Activated CD8-positive, alpha-beta T cell treated with anti-CD3 and anti-CD28 coated beads, Interleukin-2, amount 10 ng/mL, durations not matched to agents 7 days and 5 days (primary cell): ENCODE data around the gene F13B. TPM values are rescaled to one million over a fixed set of nuclear protein-coding genes. Genes with fewer than 3 reads are reported as not detected.
"Not testable (repeated sequence)": the region's sequence is repeated elsewhere in the genome, so short reads cannot be mapped to it uniquely, and the experiment has no call there.

Experiments used
- ATAC-seq: fragments of 150-1000 bp; cut with Tn5 transposase; one replicate; pipeline ENCODE4 v1.10.0; 2021; ENCODE audit warnings: moderate library complexity
- CTCF ChIA-PET: fragments of 350-600 bp; sonication (Branson Sonifier 250); formaldehyde crosslinking; loops from one replicate; lab custom pipeline; 2021; ENCODE audit warnings: antibody characterized with exemption; lab: Charles Lee
- POLR2A ChIA-PET: fragments of 350-600 bp; sonication (Branson Sonifier 250); formaldehyde crosslinking; loops from one replicate; lab custom pipeline; 2021; ENCODE audit warnings: antibody characterized with exemption; lab: Charles Lee
- DNase-seq: peaks from one replicate; pipeline ENCODE4 v3.0.0-alpha.2; 2020
- H3K27ac Mint-ChIP-seq: one replicate; pipeline ENCODE4 v1.8.0; 2021; ENCODE audit warnings: mild to moderate bottlenecking, mixed read lengths
- H3K27me3 Mint-ChIP-seq: one replicate; pipeline ENCODE4 v1.8.0; 2021; ENCODE audit warnings: low read depth, mixed read lengths
- H3K36me3 Mint-ChIP-seq: one replicate; pipeline ENCODE4 v1.8.0; 2021; ENCODE audit warnings: low read depth, mixed read lengths
- H3K4me1 Mint-ChIP-seq: one replicate; pipeline ENCODE4 v1.8.0; 2021; ENCODE audit warnings: low read depth, mixed read lengths
- H3K4me3 Mint-ChIP-seq: one replicate; pipeline ENCODE4 v1.8.0; 2021; ENCODE audit warnings: mild to moderate bottlenecking, mixed read lengths
- H3K9me3 Mint-ChIP-seq: one replicate; pipeline ENCODE4 v1.8.0; 2022; ENCODE audit warnings: mixed read lengths; ENCODE audit not compliant: insufficient read depth
- total RNA-seq, 2 experiments: library from RNA; stranded (reverse); gene quantifications; one replicate each; pipeline ENCODE4 v1.2.3, GENCODE V29; 2021

F13B gene
- total RNA-seq, 2 experiments from 2014 or later: not detected

DNA sequence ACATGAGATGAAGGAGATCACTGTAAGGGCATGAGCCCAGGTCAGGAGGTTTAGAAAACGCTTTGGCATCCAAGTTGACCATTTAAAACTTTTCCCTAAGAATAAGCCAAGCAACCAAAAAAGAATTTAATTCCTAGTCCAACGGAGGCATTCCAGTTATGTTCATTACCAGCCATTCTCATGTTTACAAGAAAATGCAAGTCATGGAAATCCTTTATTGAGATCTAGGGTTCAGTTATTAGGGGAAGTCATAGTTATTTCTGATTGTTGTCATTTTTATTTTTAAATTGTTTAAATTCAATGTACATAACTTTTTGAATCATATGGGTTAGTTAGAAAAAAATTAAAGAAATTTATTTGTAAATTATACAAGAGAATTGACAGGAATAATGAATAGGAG lies 65.2 kb downstream of the F13B start:
- ATAC-seq (no peak), DNase-seq (no peak)
- CTCF ChIA-PET: no interaction called here
- H3K9me3 Mint-ChIP-seq: no peaks in the 10 kb centered on the region
- H3K4me3 Mint-ChIP-seq: no peak overlapping the region
- no peaks in the 10 kb centered on the region for H3K36me3 Mint-ChIP-seq
- H3K4me1 Mint-ChIP-seq: no peaks in the 10 kb centered on the region
- POLR2A ChIA-PET: no interaction called here
- H3K27me3 Mint-ChIP-seq: no peaks in the 10 kb centered on the region
- no peak overlapping the region for H3K27ac Mint-ChIP-seq

- H3K4me1 Mint-ChIP-seq: no peaks in the 10 kb centered on the region
- DNase-seq (no peak), ATAC-seq (no peak)
- H3K27ac Mint-ChIP-seq: no peak overlapping the region
- no peaks in the 10 kb centered on the region for H3K9me3 Mint-ChIP-seq
- H3K27me3 Mint-ChIP-seq: no peaks in the 10 kb centered on the region
- POLR2A ChIA-PET: no interaction called here
- no peaks in the 10 kb centered on the region for H3K36me3 Mint-ChIP-seq
- CTCF ChIA-PET: no interaction called here
- no peak overlapping the region for H3K4me3 Mint-ChIP-seq
Measured at GRCh38 chr1:196997423-196997822, 69.6 kb downstream of the F13B start.

DNA sequence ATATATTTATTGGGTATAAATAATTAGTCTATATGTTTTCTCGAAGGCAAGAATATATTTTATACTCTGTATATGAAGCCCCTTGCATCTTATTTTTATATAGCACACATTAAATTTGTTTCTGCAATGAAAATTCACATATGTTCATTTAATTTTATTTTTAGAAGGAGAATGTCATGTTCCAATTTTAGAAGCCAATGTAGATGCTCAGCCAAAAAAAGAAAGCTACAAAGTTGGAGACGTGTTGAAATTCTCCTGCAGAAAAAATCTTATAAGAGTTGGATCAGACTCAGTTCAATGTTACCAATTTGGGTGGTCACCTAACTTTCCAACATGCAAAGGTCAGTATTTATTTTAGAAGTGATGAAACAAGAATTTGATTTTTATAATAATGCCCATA lies 73.1 kb downstream of the F13B start:
- POLR2A ChIA-PET: interaction anchor here (1.0 kb wide), 1 partner anchor 49 kb away, joined by 3 read pairs; no protein-coding TSS in a partner anchor
- H3K36me3 Mint-ChIP-seq: no peaks in the 10 kb centered on the region
- H3K4me3 Mint-ChIP-seq: no peak overlapping the region
- CTCF ChIA-PET: no interaction called here
- no peaks in the 10 kb centered on the region for H3K4me1 Mint-ChIP-seq
- H3K27me3 Mint-ChIP-seq: no peaks in the 10 kb centered on the region
- H3K27ac Mint-ChIP-seq: no peak overlapping the region
- DNase-seq (no peak), ATAC-seq (no peak)
- no peaks in the 10 kb centered on the region for H3K9me3 Mint-ChIP-seq

- H3K36me3 Mint-ChIP-seq, H3K9me3 Mint-ChIP-seq, H3K4me3 Mint-ChIP-seq, CTCF ChIA-PET, H3K27ac Mint-ChIP-seq, H3K27me3 Mint-ChIP-seq, H3K4me1 Mint-ChIP-seq, ATAC-seq, DNase-seq, POLR2A ChIA-PET: not testable (repeated sequence)
Measured at GRCh38 chr1:196991919-196992651, 75.0 kb downstream of the F13B start.

Other genes with a start within 250 kb of the F13B start
- not detected for gene CFHR1, start 247.5 kb downstream of the F13B start, total RNA-seq
- gene CFHR4, start 179.2 kb downstream of the F13B start, total RNA-seq: not detected
- gene CFHR2, start 123.5 kb downstream of the F13B start, total RNA-seq: not detected
- gene CFHR5, start 89.7 kb downstream of the F13B start, total RNA-seq: not detected
- gene ASPM, start 79.4 kb upstream of the F13B start, total RNA-seq: 10 to 100 TPM; 87.5 to 87.9 TPM
- gene ZBTB41, start 134.0 kb upstream of the F13B start, total RNA-seq: 1 to 10 TPM; 5.3 TPM
- gene CRB1, start 201.0 kb upstream of the F13B start, total RNA-seq: under 1 TPM in 1 of 2 experiments, not detected in 1; 0.08 TPM